ENCODE data around the gene SIMC1.

SIMC1 gene

DNA sequence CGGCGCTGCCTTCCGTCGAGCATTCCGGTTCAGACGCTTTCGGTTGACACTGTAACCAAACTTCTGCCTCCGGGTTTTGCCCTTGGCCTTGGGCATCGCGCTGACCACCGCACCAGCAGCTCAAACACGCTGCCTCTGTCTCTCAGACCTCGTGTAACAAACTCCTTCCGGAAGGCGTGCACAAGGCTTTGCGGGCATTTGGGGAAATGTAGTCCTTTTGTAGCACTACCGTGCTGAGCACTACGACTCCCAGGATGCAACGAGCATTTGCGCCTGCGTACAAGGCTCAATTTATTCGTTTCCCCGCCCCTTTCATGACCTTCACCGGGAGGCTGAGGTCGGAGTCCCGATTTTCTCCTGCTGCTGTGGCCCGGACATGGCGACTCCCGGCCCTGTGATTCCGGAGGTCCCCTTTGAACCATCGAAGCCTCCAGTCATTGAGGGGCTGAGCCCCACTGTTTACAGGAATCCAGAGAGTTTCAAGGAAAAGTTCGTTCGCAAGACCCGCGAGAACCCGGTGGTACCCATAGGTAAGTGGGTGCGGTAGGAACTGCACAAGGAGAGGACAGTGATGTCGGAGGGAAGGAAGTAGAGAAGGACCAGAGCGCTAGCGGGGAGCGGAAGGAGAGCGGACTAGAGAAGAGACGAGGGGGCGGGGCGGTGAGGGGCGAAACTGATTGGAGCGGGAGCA lies 150.4 kb downstream of the SIMC1 start, which contains the start of the genes HIGD2A and NOP16:
Gene HIGD2A, plus strand, starts transcription at position 308 of the 691 bp plus-strand sequence. Its CDS starts 69 bp downstream, at position 377.
Gene NOP16, minus strand, starts transcription at position 155 of the 691 bp plus-strand sequence. Its CDS starts 59 bp downstream, at position 96.
- DNase-seq (ENCODE audit: low spot score): peak; percentile 99

- DNase-seq (ENCODE audit: low spot score): no peak
Observed at GRCh38 chr5:176389135-176390123, 151.2 kb downstream of the SIMC1 start.

DNA sequence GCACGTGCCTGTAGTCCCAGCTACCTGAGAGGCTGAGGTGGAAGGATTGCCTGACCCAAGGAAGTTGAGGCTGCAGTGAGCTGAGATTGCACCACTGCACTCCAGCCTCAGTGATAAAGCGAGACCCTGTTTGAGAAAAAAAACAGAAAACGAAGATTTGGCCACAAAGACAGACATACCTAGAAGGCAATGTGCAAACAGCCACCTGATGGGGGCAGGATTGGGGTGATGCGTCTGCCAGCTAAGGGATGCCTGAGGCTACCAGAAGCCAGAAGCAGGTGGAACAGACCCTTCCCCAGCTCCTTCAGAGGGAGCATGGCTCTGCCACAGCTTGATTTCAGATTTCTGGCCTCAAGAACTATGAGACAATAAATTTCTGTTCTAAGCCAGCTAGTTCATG lies 153.3 kb downstream of the SIMC1 start:
- DNase-seq (ENCODE audit: low spot score): no peak

DNA sequence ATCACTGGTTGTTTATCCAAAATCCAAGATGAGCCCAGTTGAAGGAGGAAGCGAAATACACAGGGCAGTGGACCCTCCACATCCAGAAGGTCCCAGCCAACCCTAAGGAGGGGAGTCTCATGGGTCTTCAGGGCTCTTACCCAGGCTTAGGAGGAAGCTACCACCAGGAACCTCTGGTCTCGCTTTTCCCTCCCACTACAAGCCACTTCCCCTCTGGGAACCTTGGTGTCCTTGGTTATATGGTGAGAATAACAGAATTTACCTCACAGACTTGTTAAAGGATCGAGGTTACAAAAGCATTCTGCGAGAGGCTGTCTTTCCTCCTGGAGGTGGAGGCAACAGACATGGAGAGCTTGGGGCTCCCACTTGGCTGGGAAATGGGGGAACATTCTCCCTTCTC lies 153.8 kb downstream of the SIMC1 start:
- no peak for DNase-seq (ENCODE audit: low spot score)

DNA sequence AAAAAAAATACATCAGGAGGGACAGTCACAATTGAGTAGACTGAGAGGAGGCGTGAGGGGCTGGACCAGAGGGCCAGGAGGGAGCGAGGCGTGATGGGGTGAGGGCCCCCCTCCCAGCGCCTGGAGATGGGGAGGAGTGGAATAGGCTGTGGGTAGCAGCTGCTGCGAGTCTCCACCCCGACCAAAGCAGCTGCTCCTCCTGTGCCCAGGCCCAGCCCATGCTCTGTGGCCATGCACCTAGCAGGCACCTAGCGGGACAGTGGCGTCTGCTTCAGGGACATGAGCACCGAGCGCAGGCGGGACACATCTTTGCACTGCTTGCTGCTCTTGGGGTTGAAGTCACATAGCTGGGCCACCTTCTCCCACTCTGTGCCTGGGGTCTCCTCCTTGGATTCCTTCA lies 154.3 kb downstream of the SIMC1 start:
- DNase-seq (ENCODE audit: low spot score): no peak

- no peak for DNase-seq (ENCODE audit: low spot score)
Observed at GRCh38 chr5:176394096-176394495, 155.9 kb downstream of the SIMC1 start.

DNA sequence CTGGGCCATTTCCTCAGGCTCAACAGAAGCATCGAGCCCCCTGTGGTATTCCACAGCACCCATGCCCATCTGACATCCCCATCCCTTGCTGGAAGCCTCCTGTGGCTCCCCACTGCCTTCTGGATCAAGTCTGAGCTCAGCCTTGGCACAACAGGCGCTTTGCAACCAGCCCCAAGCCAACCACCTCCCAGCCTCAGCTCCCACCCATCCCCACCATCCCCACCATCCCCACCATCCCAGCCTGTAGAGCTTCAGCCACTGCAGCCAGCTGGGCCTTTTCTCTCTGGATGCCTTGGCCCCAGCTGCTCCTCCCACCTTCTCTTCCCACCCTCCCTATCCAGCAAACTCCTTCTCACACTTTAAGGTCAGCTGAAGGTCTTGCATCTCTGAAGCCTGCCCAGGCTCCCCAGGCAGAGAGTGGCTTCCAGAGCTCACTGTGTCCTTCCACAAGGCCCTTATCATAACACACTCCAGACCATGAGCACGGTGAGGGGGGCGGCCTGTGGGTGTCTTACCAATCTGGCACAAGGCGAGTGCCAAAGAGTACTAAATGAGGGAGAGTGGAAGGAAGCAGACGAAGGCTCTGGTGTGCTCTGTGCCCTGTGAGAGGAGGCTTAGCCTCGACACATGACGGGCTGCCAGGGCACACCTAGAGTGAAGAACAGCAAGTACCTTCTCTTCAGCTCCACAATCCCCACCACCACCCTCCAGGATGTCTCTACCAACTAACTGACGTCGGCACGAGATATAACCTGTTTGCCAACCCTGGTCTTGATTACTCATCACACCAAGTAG lies 156.9 kb downstream of the SIMC1 start:
- no peak for DNase-seq (ENCODE audit: low spot score)
